Left ventricle myocardium inferior (tissue), 1 donor: ENCODE results near the gene NUDT21. TPM values are rescaled to one million over a fixed set of nuclear protein-coding genes. Genes with fewer than 3 reads are reported as not detected.

ENCODE experiments used
- DNase-seq: peaks from one replicate; pipeline ENCODE4 v3.0.0-alpha.2; 2020
- H3K27ac ChIP-seq: fragments of 200-600 bp; replicated peaks from 2 replicates; pipeline ENCODE4 v1.8.0; 2021
- H3K27me3 ChIP-seq: fragments of 200-600 bp; 2 replicates; pipeline ENCODE4 v1.8.0; 2021; ENCODE audit warnings: low read depth
- H3K36me3 ChIP-seq: fragments of 200-600 bp; 2 replicates; pipeline ENCODE4 v1.8.0; 2021
- H3K4me1 ChIP-seq: fragments of 200-600 bp; 2 replicates; pipeline ENCODE4 v1.8.0; 2021
- H3K4me3 ChIP-seq: fragments of 200-600 bp; 2 replicates; pipeline ENCODE4 v1.8.0; 2021; ENCODE audit warnings: mild to moderate bottlenecking, moderate library complexity
- H3K9me3 ChIP-seq: fragments of 200-600 bp; replicated peaks from 2 replicates; pipeline ENCODE4 v1.8.0; 2021
- CTCF ChIP-seq: fragments of 200-600 bp; IDR thresholded peaks from 2 replicates; pipeline ENCODE4 v1.8.0; 2021; ENCODE audit warnings: antibody characterized with exemption, mild to moderate bottlenecking, borderline replicate concordance
- intact Hi-C: fragments of 100-400 bp; cut with micrococcal nuclease; formaldehyde crosslinking; loops from one replicate; pipeline ENCODE4 v1.11.0; 2022
- total RNA-seq: library from RNA; stranded (reverse); fragmentation: NEBNext Ultra II Directional; extraction: Animal tissue kit (Norgen Biotek cat#: 25700); gene quantifications from one replicate; pipeline ENCODE4 v1.2.1, GENCODE V29; 2021
- donor health status: DM: no; HTN: yes; CAD: no; lungs with severe emphysema.

NUDT21 gene
- total RNA-seq, 1 donor from 2014 or later = 59.5 TPM

GRCh38 chr16:56460101-56460500 lies 9.0 kb upstream of the NUDT21 start:
- peaks cover 88% of the 10 kb centered on the region for H3K36me3 ChIP-seq
- no peaks in the 10 kb centered on the region for H3K4me1 ChIP-seq
- TF ChIP-seq CTCF = no peak
- no peaks in the 10 kb centered on the region for H3K27me3 ChIP-seq
- no peak overlapping the region for H3K27ac ChIP-seq
- no peaks in the 10 kb centered on the region for H3K9me3 ChIP-seq
- intact Hi-C loops = no loop called here
- DNase-seq = no peak
- no peak overlapping the region for H3K4me3 ChIP-seq

- intact Hi-C loops = no loop called here
- no peak for DNase-seq
Observed at GRCh38 chr16:56457927-56458470, 6.9 kb upstream of the NUDT21 start.

GRCh38 chr16:56451753-56452689 lies 889 bp upstream of the NUDT21 start:
- H3K9me3 ChIP-seq = no peaks in the 10 kb centered on the region
- DNase-seq = no peak
- peak overlapping the region; percentile 88 for H3K27ac ChIP-seq
- TF ChIP-seq CTCF = no peak
- H3K4me3 ChIP-seq = peak overlapping the region; percentile 94
- no peaks in the 10 kb centered on the region for H3K27me3 ChIP-seq
- intact Hi-C loops = no loop called here
- peaks cover 56% of the 10 kb centered on the region for H3K4me1 ChIP-seq
- peaks cover 37% of the 10 kb centered on the region for H3K36me3 ChIP-seq

More at GRCh38 chr16:56457927-56458470, 6.9 kb upstream of the NUDT21 start:
- no peak for TF ChIP-seq CTCF
- peaks cover 4% of the 10 kb centered on the region for H3K4me1 ChIP-seq
- no peak overlapping the region for H3K4me3 ChIP-seq
- H3K36me3 ChIP-seq = peaks cover 87% of the 10 kb centered on the region
- H3K27ac ChIP-seq = no peak overlapping the region
- H3K27me3 ChIP-seq = no peaks in the 10 kb centered on the region
- H3K9me3 ChIP-seq = no peaks in the 10 kb centered on the region

- no peak for DNase-seq
- H3K27me3 ChIP-seq = no peaks in the 10 kb centered on the region
- intact Hi-C loops = no loop called here
- H3K9me3 ChIP-seq = no peaks in the 10 kb centered on the region
- peaks cover 29% of the 10 kb centered on the region for H3K36me3 ChIP-seq
- H3K27ac ChIP-seq = peak overlapping the region; percentile 88
- peak overlapping the region; percentile 94 for H3K4me3 ChIP-seq
- peaks cover 56% of the 10 kb centered on the region for H3K4me1 ChIP-seq
- TF ChIP-seq CTCF = no peak
Observed at GRCh38 chr16:56450275-56450985, 702 bp downstream of the NUDT21 start.

- no peak for DNase-seq
- Histone ChIP-seq H3K36me3 (peaks cover 29% of the 10 kb centered on the region), H3K4me3 (no peak overlapping the region), H3K27ac (no peak overlapping the region), H3K27me3 (no peaks in the 10 kb centered on the region), H3K9me3 (no peaks in the 10 kb centered on the region), H3K4me1 (peaks cover 51% of the 10 kb centered on the region)
- intact Hi-C loops = no loop called here
- no peak for TF ChIP-seq CTCF
Observed at GRCh38 chr16:56448005-56448404, 3.1 kb downstream of the NUDT21 start.
